Sigmoid colon (tissue), 7 donors: Measurements from ENCODE around the gene LLGL1. TPM values are rescaled to one million over a fixed set of nuclear protein-coding genes. Genes with fewer than 3 reads are reported as not detected.

Experiments
- DNase-seq: peaks from one replicate; pipeline ENCODE4 v3.0.0-alpha.2; 2019
- H3K27ac ChIP-seq, 4 donors: fragments of 200-600 bp; sonication (generic); one replicate each; pipeline ENCODE4 v1.5.1; 2016 to 2019; ENCODE audit warnings: mild to moderate bottlenecking in 1 of 4
- H3K27me3 ChIP-seq, 3 donors: fragments of 200-600 bp; sonication (generic); one replicate each; pipeline ENCODE4 v1.5.1; 2019; ENCODE audit warnings: mild to moderate bottlenecking in 1 of 3
- H3K36me3 ChIP-seq, 4 donors: fragments of 200-600 bp; sonication (generic); one replicate each; pipeline ENCODE4 v1.5.1; 2016 to 2019
- H3K4me1 ChIP-seq, 4 donors: fragments of 200-600 bp; sonication (generic); one replicate each; pipeline ENCODE4 v1.5.1; 2017 to 2019
- H3K4me3 ChIP-seq, 4 donors: fragments of 200-600 bp; sonication (generic); one replicate each; pipeline ENCODE4 v1.5.1; 2017 to 2019; ENCODE audit warnings: mild to moderate bottlenecking in 2 of 4, moderate library complexity in 1 of 4
- H3K9me3 ChIP-seq, 4 donors: fragments of 200-600 bp in 3 of 4; sonication (generic) in 3 of 4; one replicate each; pipeline versions ENCODE4 v1.5.1 to v1.6.1; 2013 to 2019
- CTCF ChIP-seq, 4 experiments: fragments of 450-650 bp in 3 of 4; fragments of 200-600 bp in 1 of 4; IDR thresholded peaks; one replicate each; pipeline ENCODE4 v1.5.1; 2016 to 2019; ENCODE audit warnings: antibody characterized with exemption in 4 of 4, mild to moderate bottlenecking in 3 of 4, moderate library complexity in 2 of 4
- EP300 ChIP-seq, 4 donors: sonication (generic); formaldehyde crosslinking; IDR thresholded peaks; one replicate each; pipeline ENCODE4 v1.6.1; 2017; ENCODE audit warnings: antibody characterized with exemption in 4 of 4
- POLR2A ChIP-seq, 2 donors: fragments of 450-650 bp; IDR thresholded peaks; one replicate each; pipeline ENCODE4 v1.6.1; 2016; ENCODE audit warnings: antibody characterized with exemption in 2 of 2, mild to moderate bottlenecking in 2 of 2, moderate library complexity in 2 of 2
- POLR2AphosphoS5 ChIP-seq, 4 donors: sonication (generic); formaldehyde crosslinking; IDR thresholded peaks; one replicate each; pipeline ENCODE4 v1.6.1; 2017; ENCODE audit warnings: antibody characterized with exemption in 4 of 4
- WGBS, 2 donors: extraction: QIAGEN DNeasy Blood & Tissue Kit; methylation state at CpG; one replicate each; pipeline ENCODE4 v1.1.7; 2013; 5-methylcytosine and 5-hydroxymethylcytosine counted together
- intact Hi-C: fragments of 100-400 bp; cut with DNase I; formaldehyde crosslinking; loops from one replicate; pipeline ENCODE4 v1.15.1; 2023
- polyA plus RNA-seq, 3 donors: library from polyadenylated mRNA; stranded (reverse); fragments of 200-250 nt; gene quantifications; one replicate each; pipeline ENCODE4 v1.2.3, GENCODE V29; 2013
- total RNA-seq, 4 donors: library from RNA; depleted of rRNA; stranded (reverse); fragments of >200 nt; gene quantifications; one replicate each; pipeline ENCODE4 v1.1.0, GENCODE V29; 2016
- donor health status: healthy with polysubstance abuse.
- donor health status: Bipolar disorder and iron deficiency.
- donor health status: healthy.

Gene LLGL1
- total and polyA plus RNA-seq, 7 donors = 2.8 to 25.2 (median 16.8) TPM

- Histone ChIP-seq H3K4me3 (no peak overlapping the region), H3K9me3 (no peaks in the 10 kb centered on the region), H3K27ac (no peak overlapping the region), H3K27me3 (no peaks in the 10 kb centered on the region), H3K4me1 (peaks cover 0 to 13% (median 6%) of the 10 kb centered on the region in 4 donors), H3K36me3 (peaks cover 31 to 97% (median 86%) of the 10 kb centered on the region in 4 donors)
- intact Hi-C loops = no loop called here
- TF ChIP-seq CTCF (IDR thresholded peaks at IDR 0.05) (no peak), EP300 (IDR thresholded peaks at IDR 0.05) (no peak), POLR2A (IDR thresholded peaks at IDR 0.05) (no peak), POLR2AphosphoS5 (IDR thresholded peaks at IDR 0.05) (no peak)
- 89% methylated on average over 15 of the region's 15 CpGs for WGBS, 2 donors
- DNase-seq = no peak
Measured at GRCh38 chr17:18251204-18251603, 25.8 kb downstream of the LLGL1 start.

GRCh38 chr17:18252160-18252559 lies 26.7 kb downstream of the LLGL1 start:
- intact Hi-C loops = no loop called here
- WGBS, 2 donors = 84 to 86% methylated on average over 5 of the region's 5 CpGs
- no peak for TF ChIP-seq POLR2A (IDR thresholded peaks at IDR 0.05)
- no peak for TF ChIP-seq POLR2AphosphoS5 (IDR thresholded peaks at IDR 0.05)
- TF ChIP-seq EP300 (IDR thresholded peaks at IDR 0.05) = no peak
- TF ChIP-seq CTCF (IDR thresholded peaks at IDR 0.05) = no peak

GRCh38 chr17:18253187-18253884 lies 27.9 kb downstream of the LLGL1 start:
- no peaks in the 10 kb centered on the region for H3K27me3 ChIP-seq
- H3K4me3 ChIP-seq = no peak overlapping the region
- TF ChIP-seq POLR2AphosphoS5 (IDR thresholded peaks at IDR 0.05) (no peak), EP300 (IDR thresholded peaks at IDR 0.05) (no peak), CTCF (IDR thresholded peaks at IDR 0.05) (no peak), POLR2A (IDR thresholded peaks at IDR 0.05) (no peak)
- DNase-seq = no peak
- H3K4me1 ChIP-seq = peaks cover 0 to 25% (median 15%) of the 10 kb centered on the region in 4 donors
- intact Hi-C loops = no loop called here
- H3K27ac ChIP-seq = no peak overlapping the region
- 87 to 93% methylated on average over 16 of the region's 16 CpGs for WGBS, 2 donors
- H3K36me3 ChIP-seq = peaks cover 25 to 84% (median 74%) of the 10 kb centered on the region in 4 donors
- no peaks in the 10 kb centered on the region for H3K9me3 ChIP-seq

More at GRCh38 chr17:18252160-18252559, 26.7 kb downstream of the LLGL1 start:
- Histone ChIP-seq H3K27me3 (no peaks in the 10 kb centered on the region), H3K27ac (no peak overlapping the region), H3K4me1 (peaks cover 0 to 17% (median 15%) of the 10 kb centered on the region in 4 donors), H3K4me3 (no peak overlapping the region), H3K9me3 (no peaks in the 10 kb centered on the region), H3K36me3 (peaks cover 25 to 94% (median 82%) of the 10 kb centered on the region in 4 donors)
- no peak for DNase-seq

- Histone ChIP-seq H3K27me3 (no peaks in the 10 kb centered on the region), H3K9me3 (no peaks in the 10 kb centered on the region), H3K4me1 (peaks cover 0 to 26% (median 17%) of the 10 kb centered on the region in 4 donors), H3K36me3 (peaks cover 25 to 76% (median 68%) of the 10 kb centered on the region in 4 donors), H3K4me3 (no peak overlapping the region), H3K27ac (no peak overlapping the region)
- no peak for DNase-seq
- TF ChIP-seq EP300 (IDR thresholded peaks at IDR 0.05) (no peak), POLR2AphosphoS5 (IDR thresholded peaks at IDR 0.05) (no peak), CTCF (IDR thresholded peaks at IDR 0.05) (no peak), POLR2A (IDR thresholded peaks at IDR 0.05) (no peak)
- WGBS, 2 donors = 93 to 95% methylated on average over 27 of the region's 27 CpGs
- intact Hi-C loops = no loop called here
Measured at GRCh38 chr17:18253947-18254821, 28.7 kb downstream of the LLGL1 start.
